GM18951 (cell line): ENCODE results near the gene PLPPR4.
"Not testable (repeated sequence)": the region's sequence is repeated elsewhere in the genome, so short reads cannot be mapped to it uniquely, and the experiment has no call there.

Experiments
- POLR2A ChIP-seq: IDR thresholded peaks from 4 replicates; pipeline ENCODE4 v1.6.1; 2011; ENCODE audit warnings: mild to moderate bottlenecking; ENCODE audit not compliant: insufficient read length, insufficient read depth; ENCODE audit errors: extremely low read depth
- in situ Hi-C: fragments of 300-500 bp; cut with MboI; formaldehyde crosslinking; loops from one replicate; pipeline ENCODE4 v1.12.0; 2022; ENCODE audit warnings: low sequenced_read_pairs, mixed read lengths, inconsistent platforms; ENCODE audit not compliant: unreplicated experiment

The PLPPR4 gene

GRCh38 chr1:99247199-99247598 is 17.1 kb upstream of the PLPPR4 start:
- no peak for TF ChIP-seq POLR2A

GRCh38 chr1:99250728-99251127 is 13.6 kb upstream of the PLPPR4 start:
- in situ Hi-C loops, result no loop called here
- TF ChIP-seq POLR2A, result no peak

More at GRCh38 chr1:99247199-99247598, 17.1 kb upstream of the PLPPR4 start:
- in situ Hi-C loops, result no loop called here

DNA sequence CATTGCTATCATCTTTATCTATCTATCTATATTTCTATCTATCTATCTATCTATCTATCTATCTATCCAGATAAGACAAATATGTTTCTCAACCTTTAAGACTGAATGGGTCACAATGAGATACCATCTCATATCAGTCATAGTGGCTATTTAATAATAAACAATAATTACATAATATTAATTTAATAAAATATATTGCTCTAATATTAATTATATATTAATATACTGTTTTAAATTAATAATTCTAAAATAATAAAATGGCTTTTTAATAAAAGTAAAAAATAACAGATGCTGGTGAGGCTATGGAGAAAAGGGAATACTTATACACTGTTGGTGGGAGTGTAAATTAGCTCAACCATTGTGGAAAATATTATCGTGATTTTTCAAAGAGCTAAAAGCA is 13.0 kb upstream of the PLPPR4 start:
- in situ Hi-C loops, result no loop called here
- TF ChIP-seq POLR2A, result no peak

DNA sequence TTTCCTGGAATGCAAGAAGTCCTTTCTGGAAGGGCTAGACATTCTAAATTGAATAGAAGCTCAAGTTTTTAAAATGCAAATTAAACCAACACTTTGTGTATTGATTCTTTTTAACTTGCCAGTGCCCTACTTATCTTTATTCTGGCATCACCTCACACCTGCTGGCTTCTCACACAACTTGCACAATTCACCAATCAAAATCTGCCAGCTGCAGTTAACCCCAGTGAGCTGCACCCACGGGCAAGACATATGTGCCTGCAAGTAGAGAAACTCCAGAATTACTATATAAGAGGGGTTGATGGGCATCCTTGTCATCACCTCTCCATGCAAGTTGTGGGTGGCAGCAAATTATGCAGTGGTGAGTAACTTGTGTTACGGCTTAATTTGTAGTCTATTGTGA is 11.7 kb upstream of the PLPPR4 start:
- TF ChIP-seq POLR2A, result no peak
- in situ Hi-C loops, result no loop called here

GRCh38 chr1:99260402-99260801 is 3.9 kb upstream of the PLPPR4 start:
- in situ Hi-C loops, result not testable (repeated sequence)

DNA sequence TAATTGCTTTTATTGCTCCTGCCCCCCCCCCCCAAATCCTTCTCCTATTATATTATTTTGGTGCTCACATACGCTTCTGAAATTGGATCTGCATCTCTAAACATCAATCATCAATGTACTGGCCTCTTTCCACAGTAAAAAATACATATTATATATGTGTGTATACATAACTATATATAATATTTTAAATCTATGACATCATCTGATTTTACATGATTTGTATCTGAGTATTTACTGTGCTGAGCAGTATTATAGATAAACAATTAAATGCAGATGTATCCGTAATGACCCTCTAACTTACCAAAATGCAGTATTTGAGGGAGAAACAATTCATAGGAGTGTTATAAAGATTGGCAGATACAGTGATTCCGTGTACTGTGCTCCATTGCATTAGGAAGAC is 832 bp downstream of the PLPPR4 start:
- no peak for TF ChIP-seq POLR2A
- in situ Hi-C loops, result no loop called here

- TF ChIP-seq POLR2A, result no peak
- in situ Hi-C loops, result no loop called here
Measured at GRCh38 chr1:99266726-99267125, 2.4 kb downstream of the PLPPR4 start.

GRCh38 chr1:99268021-99268420 is 3.7 kb downstream of the PLPPR4 start:
- in situ Hi-C loops, result no loop called here
- TF ChIP-seq POLR2A, result no peak

DNA sequence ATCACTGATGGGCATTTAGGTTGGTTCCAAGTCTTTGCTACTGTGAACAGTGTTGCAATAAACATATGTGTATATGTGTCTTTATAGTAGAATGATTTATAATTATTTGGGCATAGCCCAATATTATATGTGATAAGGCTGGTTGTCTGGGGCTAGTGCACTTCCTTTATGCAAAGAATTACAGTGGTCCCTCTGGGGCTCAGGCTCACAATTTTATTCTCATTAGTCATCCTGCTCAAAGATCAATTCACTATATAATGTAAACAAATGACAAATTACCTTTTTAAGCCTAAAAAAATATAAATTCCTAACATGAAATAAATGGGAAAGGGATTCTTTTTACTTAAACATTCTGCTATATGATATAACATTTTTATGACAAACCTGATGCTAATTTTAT is 5.0 kb downstream of the PLPPR4 start:
- no peak for TF ChIP-seq POLR2A
- in situ Hi-C loops, result no loop called here

DNA sequence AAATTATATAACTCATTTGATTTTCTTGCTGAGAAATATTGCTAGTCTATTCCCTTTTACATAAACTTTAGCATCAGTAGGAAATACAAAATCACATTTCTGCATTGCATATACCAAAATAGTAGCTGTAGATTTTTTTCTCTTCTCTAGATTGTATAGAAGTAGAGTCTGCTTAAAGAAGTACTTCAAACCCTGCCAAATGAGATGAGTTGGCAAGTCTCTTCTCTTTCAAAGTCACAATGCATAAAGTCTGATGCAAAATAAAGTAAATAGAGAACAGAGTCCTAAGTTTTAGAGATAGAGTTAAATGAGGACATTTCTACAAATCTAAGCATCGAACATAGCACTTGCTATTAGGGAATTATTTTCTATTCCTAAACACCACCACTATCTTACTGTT is 6.4 kb downstream of the PLPPR4 start:
- in situ Hi-C loops, result no loop called here
- no peak for TF ChIP-seq POLR2A

DNA sequence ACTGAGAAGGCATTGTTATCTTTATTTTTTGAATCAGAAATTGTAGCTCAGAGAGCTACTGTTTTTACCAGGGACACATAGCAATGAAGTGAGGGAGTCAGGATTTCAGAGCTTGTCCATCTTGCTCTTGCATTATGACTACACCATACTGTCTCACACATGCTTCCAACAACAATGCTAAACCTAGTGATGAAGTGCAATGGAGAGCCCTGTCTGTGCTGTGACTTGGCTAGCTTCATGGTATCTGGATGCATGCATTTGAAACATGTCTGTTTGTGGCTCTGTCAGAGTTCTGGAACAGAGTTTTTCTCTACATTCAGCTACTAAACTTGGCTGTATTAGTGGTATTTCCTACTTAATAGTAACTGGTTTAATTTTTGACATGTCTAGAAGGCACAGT is 7.0 kb downstream of the PLPPR4 start:
- TF ChIP-seq POLR2A, result no peak
- in situ Hi-C loops, result no loop called here

GRCh38 chr1:99277066-99277465 is 12.8 kb downstream of the PLPPR4 start:
- TF ChIP-seq POLR2A, result no peak
- in situ Hi-C loops, result no loop called here

GRCh38 chr1:99279525-99279924 is 15.2 kb downstream of the PLPPR4 start:
- no peak for TF ChIP-seq POLR2A
- in situ Hi-C loops, result no loop called here

GRCh38 chr1:99281105-99281504 is 16.8 kb downstream of the PLPPR4 start:
- TF ChIP-seq POLR2A, result no peak
- in situ Hi-C loops, result no loop called here

- in situ Hi-C loops, result no loop called here
- no peak for TF ChIP-seq POLR2A
Measured at GRCh38 chr1:99282536-99282935, 18.2 kb downstream of the PLPPR4 start.

DNA sequence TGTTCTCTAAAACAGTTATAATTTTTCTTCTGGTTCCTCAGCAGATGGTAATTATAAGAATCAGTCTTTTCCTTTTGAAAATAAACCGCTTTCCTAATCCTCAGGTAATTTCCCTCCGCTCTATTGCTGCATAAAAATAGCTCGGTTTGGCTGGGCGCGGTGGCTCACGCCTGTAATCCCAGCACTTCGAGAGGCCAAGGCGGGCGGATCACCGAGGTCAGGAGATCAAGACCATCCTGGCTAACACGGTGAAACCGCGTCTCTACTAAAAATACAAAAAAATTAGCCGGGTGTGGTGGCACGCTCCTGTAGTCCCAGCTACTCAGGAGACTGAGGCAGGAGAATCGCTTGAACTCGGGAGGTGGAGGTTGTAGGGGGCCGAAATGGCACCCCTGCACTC is 19.2 kb downstream of the PLPPR4 start:
- in situ Hi-C loops, result not testable (repeated sequence)

DNA sequence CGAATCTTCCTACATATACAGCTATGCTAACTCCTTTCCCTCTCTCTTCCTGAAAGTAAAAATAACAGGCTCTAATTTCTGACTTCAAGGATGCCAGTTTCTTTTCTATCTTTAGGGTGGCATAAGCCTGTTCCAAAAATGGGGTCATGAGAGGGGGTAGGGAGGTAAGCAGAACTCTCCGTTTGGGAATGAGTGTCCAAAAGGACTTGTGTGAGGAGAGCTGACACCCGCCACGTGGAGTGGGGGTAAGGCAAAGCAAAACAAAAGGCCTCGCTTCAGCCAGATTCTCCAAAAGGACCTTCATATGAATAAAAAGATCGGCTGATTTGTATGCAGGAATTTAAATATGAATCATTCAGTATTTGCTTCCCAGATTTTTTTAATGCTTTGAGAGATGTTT is 28.6 kb downstream of the PLPPR4 start:
- in situ Hi-C loops, result no loop called here
- no peak for TF ChIP-seq POLR2A
